Omental fat pad (tissue), 4 donors: ENCODE data around the gene SNAP25. TPM values are rescaled to one million over a fixed set of nuclear protein-coding genes. Genes with fewer than 3 reads are reported as not detected.

ENCODE experiments used
- ATAC-seq: fragments of 150-250 bp; one replicate; pipeline ENCODE4 v1.9.1; 2016; ENCODE audit warnings: mild to moderate bottlenecking, moderate library complexity; ENCODE audit not compliant: low FRiP score
- DNase-seq: peaks from one replicate; pipeline ENCODE4 v3.0.0-alpha.2; 2019; ENCODE audit warnings: low spot score
- CTCF ChIP-seq, 3 donors: fragments of 450-650 bp; IDR thresholded peaks; one replicate each; pipeline ENCODE4 v1.5.1; 2016 to 2017; ENCODE audit warnings: antibody characterized with exemption in 3 of 3, mild to moderate bottlenecking in 3 of 3, moderate library complexity in 2 of 3
- total RNA-seq, 4 donors: library from RNA; depleted of rRNA; stranded (reverse); fragments of >200 nt; gene quantifications; one replicate each; pipeline ENCODE4 v1.1.0, GENCODE V29; 2016

Gene SNAP25
- 1 to 10 TPM in 2 of 4 donors, under 1 TPM in 2; 0.47 to 4.8 (median 1.2) TPM for total RNA-seq

- ATAC-seq, result peak; percentile 43
- no peak for TF ChIP-seq CTCF (IDR thresholded peaks at IDR 0.05)
- DNase-seq, result peak; percentile 25
Observed at GRCh38 chr20:10218536-10219451, at the start of gene SNAP25. Gene SNAP25 (plus strand): TSS chr20:10218830. CDS start chr20:10275492, 56,662 bp downstream.

DNA sequence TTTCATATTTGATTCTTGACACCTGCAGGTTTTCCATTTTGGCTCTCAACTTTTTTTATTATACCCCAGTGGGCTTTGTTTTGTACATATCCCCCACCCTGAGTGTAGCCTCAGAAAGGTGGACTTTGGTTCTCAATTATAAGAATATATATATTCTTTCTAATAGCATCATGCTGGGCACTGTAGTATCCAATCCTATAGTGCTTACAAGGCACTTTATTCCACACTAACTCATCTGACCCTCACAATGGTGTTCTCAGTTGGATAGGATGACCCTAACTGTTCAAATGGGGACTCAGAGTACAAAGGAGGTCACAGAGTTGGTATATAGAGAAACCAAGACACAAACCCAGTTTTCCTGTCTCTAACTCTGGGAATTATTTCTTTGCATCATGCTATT lies 48.9 kb upstream of the SNAP25 start:
- TF ChIP-seq CTCF (IDR thresholded peaks at IDR 0.05), result no peak
- ATAC-seq (no peak), DNase-seq (no peak)

DNA sequence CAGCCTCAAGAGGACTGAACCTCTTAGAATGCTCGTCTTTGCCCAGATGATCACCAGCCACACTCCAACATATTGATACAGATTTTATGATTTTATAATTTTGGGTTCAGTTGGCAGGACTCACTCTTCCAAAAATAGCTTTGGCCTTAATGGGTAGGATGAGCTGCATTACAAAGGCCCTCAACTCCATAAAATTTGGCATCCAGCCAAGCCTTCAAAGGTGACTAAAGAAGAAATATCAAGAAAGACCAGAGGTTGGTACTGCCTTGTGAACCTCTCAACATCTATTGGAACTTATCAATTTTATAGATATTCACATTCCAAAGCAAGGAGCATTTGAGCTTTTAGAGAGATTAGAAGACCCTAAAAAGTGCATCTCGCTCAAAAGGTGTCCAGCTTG lies 48.4 kb upstream of the SNAP25 start:
- TF ChIP-seq CTCF (IDR thresholded peaks at IDR 0.05), result no peak
- no peak for DNase-seq
- ATAC-seq, result no peak

- peak; percentile 77 for ATAC-seq
- no peak for TF ChIP-seq CTCF (IDR thresholded peaks at IDR 0.05)
- DNase-seq, result no peak
Observed at GRCh38 chr20:10171864-10172751, 46.5 kb upstream of the SNAP25 start.

DNA sequence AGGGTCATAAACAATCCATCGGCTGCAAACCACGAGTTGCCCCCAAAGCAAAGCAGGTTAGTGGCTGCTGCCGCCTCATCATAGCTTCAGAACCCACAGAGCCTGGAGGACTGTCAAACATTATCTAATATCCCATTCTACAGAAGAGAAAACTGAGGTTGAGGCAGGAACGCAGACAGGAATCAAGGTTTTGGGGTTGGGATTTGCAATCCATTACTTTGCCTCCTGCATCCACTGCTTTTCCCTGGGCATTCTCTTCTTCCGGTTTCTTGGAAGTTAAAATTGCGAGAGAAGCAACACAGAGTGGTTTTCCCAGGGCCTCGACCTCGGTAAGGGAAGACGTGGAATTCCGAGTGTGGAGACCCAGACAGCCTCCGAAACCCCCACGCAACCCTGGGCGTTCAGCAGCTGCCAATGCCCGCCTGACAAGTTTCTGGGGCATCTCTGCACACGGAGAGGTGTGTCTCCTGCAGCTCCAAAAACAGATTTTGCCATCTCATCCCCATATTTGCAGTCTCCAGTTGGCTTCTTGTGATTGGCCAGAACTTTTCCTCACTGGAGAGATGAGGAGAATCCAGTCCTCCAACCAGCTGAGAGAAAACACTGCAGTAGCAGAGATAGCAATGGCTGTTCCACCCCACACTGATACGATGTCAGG lies 45.5 kb upstream of the SNAP25 start:
- no peak for DNase-seq
- no peak for ATAC-seq
- no peak for TF ChIP-seq CTCF (IDR thresholded peaks at IDR 0.05)

DNA sequence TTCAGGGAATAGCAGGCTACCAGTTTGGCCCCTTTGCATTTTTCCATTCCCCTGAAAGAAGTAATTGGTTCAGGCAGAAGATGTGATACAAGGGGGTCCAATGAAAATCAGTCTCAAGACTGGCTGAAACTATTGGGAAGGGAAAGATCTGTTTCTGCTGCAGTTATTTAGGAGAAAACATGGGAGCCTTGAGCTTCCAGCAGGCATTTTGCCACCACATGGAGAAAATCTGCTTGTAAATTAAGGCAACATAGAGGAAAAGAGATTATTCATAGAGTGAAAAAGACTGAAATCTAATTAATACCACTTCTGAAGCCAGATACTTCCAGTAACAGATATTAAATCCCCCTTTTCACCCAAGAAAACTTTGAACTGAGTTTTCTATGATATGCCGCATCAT lies 44.2 kb upstream of the SNAP25 start:
- TF ChIP-seq CTCF (IDR thresholded peaks at IDR 0.05), result no peak
- ATAC-seq, result no peak
- DNase-seq, result no peak
